Coronary artery (tissue), 2 donors: Measurements from ENCODE around the gene PGRMC2.

Experiments used
- DNase-seq: peaks from one replicate; pipeline ENCODE4 v3.0.0-alpha.2; 2017; ENCODE audit warnings: low spot score
- H3K27ac ChIP-seq, 2 donors: fragments of 200-600 bp; sonication (generic); one replicate each; pipeline ENCODE4 v1.5.1; 2016 to 2019
- H3K4me3 ChIP-seq: fragments of 200-600 bp; sonication (generic); 2 replicates; pipeline ENCODE4 v1.5.1; 2016; ENCODE audit warnings: mild to moderate bottlenecking, moderate library complexity
- CTCF ChIP-seq: fragments of 200-600 bp; sonication (generic); IDR thresholded peaks from one replicate; pipeline ENCODE4 v1.5.1; 2019; ENCODE audit warnings: antibody characterized with exemption

The PGRMC2 gene

DNA sequence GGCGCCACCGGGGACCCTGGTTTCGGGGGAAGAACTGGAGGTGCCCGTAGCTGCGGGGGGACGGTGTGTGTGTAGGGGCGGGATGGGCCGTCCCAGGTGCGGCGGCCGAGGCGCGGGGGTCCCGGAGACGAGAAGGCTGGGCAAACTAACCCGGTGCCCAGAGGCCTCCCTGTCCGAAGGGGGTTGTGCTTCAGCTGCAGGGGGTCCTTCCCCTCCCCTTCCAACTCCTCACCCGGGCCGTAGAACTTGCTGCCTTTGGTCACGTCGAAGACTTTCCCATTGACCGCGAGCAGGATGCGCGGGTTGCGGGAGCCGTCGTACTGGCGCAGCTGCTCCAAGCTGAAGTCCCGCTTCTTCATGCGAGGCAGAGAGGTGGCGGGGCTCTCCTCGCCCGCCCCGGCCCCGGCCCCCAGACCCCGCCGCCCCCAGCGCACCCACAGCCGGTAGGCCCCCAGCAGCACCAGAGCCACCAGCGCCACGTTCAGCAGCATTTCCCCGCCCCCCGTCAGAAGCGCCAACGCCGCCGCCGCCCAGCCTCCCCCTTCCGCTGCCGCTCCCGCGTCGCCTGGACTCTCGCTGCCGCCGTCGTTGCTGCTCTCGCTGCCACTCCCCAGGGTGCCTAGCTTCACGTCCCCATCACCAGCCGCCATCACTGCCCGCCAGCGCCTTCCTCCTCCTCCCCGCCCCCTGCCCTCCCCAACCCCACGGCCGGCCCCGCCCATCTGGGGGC lies at the start of gene PGRMC2:
Gene PGRMC2, minus strand, starts transcription at position 673 of the 730 bp plus-strand sequence. Its CDS starts 23 bp downstream, at position 650.
- peak; percentile 77 for DNase-seq
- peak within 1 kb of the TSS; percentile 83 to 98 for H3K27ac ChIP-seq
- no peak for TF ChIP-seq CTCF
- peak within 1 kb of the TSS; percentile 99 for H3K4me3 ChIP-seq

GRCh38 chr4:128335541-128335940 lies 47.9 kb upstream of the PGRMC2 start:
- Histone ChIP-seq H3K4me3 (no peak overlapping the region), H3K27ac (no peak overlapping the region)
- no peak for DNase-seq
- no peak for TF ChIP-seq CTCF

DNA sequence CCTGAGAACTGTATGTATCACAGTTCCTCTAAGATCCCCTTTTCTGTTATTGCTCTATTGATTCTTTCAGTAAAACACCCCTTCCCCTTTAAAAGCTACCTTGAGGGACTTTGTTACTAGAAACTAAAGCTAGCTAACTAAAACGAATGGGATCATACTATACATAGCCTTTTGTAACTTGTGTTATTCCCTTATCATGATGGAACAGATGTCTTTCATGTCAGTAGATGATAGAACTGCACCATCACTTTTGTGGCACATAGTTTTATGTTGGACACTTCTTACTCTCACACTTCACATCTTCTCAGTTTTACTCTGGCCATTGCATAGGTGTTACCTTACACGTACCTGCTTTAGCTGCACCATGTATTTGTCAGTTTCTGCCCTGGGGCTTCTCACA lies 46.6 kb upstream of the PGRMC2 start:
- DNase-seq, result no peak
- TF ChIP-seq CTCF, result no peak
- H3K4me3 ChIP-seq, result no peak overlapping the region
- no peak overlapping the region for H3K27ac ChIP-seq

DNA sequence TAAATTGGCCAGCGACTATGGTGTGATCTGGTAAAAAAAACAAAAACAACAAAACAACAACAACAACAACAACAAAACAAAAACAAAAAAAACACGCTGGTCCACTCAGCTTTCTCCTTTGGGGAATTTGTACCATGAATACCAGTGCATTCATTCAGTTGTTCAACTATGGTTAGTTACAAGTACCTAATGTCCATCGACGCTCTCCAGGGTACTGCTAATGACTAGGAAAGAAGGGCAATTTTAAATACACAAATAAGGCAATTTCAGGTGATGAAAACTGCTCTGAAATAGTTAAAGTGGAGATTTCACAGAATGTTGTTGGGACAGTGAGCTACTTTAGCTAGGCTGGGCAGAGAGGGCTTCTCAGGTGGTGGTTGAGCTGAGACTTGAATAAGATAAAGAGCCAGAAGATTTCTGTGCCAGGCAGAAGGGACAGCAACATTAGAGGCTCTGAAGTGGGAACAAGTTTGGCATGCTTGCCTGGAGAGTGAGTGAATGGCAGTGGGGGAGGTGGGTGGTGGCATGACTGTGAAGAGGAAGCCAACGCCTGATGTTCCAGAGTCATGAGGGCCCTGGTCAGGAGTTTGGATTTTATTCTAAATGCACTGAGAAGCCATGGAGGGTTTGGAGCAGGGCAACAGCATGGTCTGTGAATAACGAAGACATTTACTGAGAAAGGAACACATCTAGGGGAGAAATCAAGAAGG lies 45.9 kb upstream of the PGRMC2 start:
- DNase-seq, result no peak
- Histone ChIP-seq H3K4me3 (no peak overlapping the region), H3K27ac (no peak overlapping the region)
- TF ChIP-seq CTCF, result no peak

GRCh38 chr4:128332081-128332480 lies 44.5 kb upstream of the PGRMC2 start:
- no peak for DNase-seq
- Histone ChIP-seq H3K4me3 (no peak overlapping the region), H3K27ac (no peak overlapping the region)
- TF ChIP-seq CTCF, result no peak

DNA sequence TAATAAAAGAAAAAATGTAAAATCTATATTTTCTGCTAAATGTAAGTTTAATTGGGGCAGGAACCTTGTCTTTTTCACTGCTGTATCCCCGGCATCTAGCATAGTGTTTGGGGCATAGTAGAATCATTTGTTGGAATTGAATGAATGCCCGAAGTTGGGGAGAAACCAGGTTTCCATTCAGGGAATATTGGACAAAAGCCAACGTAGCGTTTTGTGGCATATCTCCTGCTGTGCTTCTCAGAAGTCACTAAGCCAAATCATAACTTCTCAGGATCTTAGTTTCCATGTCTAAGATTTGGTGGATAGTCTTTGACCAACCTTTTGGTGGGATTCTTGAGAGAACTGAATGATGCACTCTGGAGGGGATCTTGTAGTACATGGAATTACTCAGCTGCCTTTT lies 42.0 kb upstream of the PGRMC2 start:
- Histone ChIP-seq H3K27ac (no peak overlapping the region), H3K4me3 (no peak overlapping the region)
- TF ChIP-seq CTCF, result no peak
- no peak for DNase-seq

DNA sequence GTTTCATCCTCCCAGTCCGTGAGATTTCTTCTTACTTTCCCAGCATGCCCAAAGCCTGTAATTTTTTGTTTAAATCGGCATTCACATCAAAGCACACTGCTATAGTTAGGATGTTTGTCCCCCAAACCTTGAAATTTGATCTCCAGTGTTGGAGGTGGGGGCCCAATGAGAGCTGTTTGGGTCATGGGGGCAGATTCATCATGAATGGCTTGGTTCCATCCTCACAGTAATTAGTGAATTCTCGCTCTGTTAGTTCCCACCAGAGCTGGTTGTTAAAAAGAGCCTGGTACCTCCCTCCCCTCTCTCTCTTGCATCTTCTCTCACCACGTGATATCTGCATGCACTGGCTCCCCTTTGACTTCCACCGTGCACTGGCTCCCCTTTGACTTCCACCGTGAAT lies 40.5 kb upstream of the PGRMC2 start:
- no peak for DNase-seq
- Histone ChIP-seq H3K27ac (no peak overlapping the region), H3K4me3 (no peak overlapping the region)
- TF ChIP-seq CTCF, result no peak
